BJ (cell line): ENCODE measurements around the gene NUDT22. TPM values are rescaled to one million over a fixed set of nuclear protein-coding genes. Genes with fewer than 3 reads are reported as not detected.

Source experiments
- CTCF ChIA-PET: fragments of 350-600 bp; formaldehyde crosslinking; extraction: SDS; loops from one replicate; lab custom pipeline; 2021; ENCODE audit warnings: antibody characterized with exemption, inconsistent platforms; lab: Yijun Ruan, JAX
- POLR2A ChIA-PET: fragments of 300-600 bp; sonication (Branson Sonifier 250); formaldehyde crosslinking; extraction: SDS; loops from one replicate; lab custom pipeline; 2021; ENCODE audit warnings: antibody characterized with exemption; lab: Charles Lee
- DNase-seq: peaks from one replicate; pipeline ENCODE4 v3.0.0-alpha.2; 2011; ENCODE audit warnings: low read depth
- H3K27me3 ChIP-seq: 2 replicates; pipeline ENCODE4 v1.6.0; 2011; ENCODE audit warnings: low read length; ENCODE audit not compliant: control insufficient read depth, insufficient read depth
- H3K36me3 ChIP-seq: 2 replicates; pipeline ENCODE4 v1.5.1; 2011; ENCODE audit warnings: low read length; ENCODE audit not compliant: control insufficient read depth, insufficient read depth
- H3K4me3 ChIP-seq: 2 replicates; pipeline ENCODE4 v1.5.1; 2011; ENCODE audit warnings: low read depth, mild to moderate bottlenecking, control low read depth, low read length
- polyA plus RNA-seq: library from polyadenylated mRNA; depleted of rRNA; stranded (reverse); fragments of >200 nt; gene quantifications from 2 replicates; pipeline ENCODE4 v1.2.3, GENCODE V29; 2011
- TF ChIP-seq, protein P1 (sequence below): IDR thresholded peaks from 2 replicates; pipeline ENCODE4 v1.5.1; 2011; ENCODE audit warnings: low read depth, mild to moderate bottlenecking, control low read depth, inconsistent platforms, low read length, moderate library complexity; ENCODE audit not compliant: insufficient read depth

NUDT22 gene
- polyA plus RNA-seq, 1 experiment = 51.2 TPM

DNA sequence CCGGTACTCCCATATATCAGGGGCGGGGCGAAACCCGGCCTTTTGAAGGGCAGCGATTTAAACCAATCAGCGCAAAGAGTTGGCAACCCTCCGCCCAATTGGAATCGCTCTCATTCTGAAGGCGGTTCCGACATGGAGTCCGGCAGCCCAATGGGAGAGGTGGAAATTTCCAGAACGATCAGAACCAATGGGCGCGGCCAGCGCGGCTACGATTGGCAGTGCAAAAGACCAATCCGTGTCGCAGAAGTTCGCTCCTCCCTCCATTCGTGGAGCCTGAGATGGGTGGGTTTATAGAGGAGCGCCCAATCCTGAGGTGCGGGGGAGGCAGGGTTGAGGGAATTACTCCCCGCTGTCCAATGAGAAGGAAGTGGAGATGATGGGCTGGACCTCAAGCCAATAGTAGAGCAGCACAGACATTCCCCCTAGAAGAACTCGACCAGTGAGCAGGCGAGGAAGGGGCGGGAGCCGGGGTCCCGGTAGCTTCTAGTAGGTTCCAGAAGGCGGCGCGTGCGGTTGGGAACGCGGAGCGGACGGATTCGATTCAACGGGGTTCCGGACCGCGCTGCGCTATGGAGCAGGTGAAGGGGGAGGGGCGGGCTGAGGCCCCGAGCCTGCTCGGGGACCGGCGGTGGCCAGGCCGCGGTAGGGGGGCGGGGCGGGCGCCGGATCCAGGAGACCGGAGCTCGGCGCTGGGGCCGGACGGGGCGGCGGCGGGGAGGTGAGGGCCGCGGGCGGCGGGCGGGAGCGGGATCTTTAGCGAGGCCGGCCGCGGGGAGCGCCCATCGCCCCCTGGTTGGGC lies 40.2 kb upstream of the NUDT22 start, which contains the start of gene STIP1:
Gene STIP1, plus strand, starts transcription at position 479 of the 799 bp plus-strand sequence. Its CDS starts 91 bp downstream, at position 570.
- TF ChIP-seq, protein P1, sequence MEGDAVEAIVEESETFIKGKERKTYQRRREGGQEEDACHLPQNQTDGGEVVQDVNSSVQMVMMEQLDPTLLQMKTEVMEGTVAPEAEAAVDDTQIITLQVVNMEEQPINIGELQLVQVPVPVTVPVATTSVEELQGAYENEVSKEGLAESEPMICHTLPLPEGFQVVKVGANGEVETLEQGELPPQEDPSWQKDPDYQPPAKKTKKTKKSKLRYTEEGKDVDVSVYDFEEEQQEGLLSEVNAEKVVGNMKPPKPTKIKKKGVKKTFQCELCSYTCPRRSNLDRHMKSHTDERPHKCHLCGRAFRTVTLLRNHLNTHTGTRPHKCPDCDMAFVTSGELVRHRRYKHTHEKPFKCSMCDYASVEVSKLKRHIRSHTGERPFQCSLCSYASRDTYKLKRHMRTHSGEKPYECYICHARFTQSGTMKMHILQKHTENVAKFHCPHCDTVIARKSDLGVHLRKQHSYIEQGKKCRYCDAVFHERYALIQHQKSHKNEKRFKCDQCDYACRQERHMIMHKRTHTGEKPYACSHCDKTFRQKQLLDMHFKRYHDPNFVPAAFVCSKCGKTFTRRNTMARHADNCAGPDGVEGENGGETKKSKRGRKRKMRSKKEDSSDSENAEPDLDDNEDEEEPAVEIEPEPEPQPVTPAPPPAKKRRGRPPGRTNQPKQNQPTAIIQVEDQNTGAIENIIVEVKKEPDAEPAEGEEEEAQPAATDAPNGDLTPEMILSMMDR = peak; percentile 68
- POLR2A ChIA-PET = interaction anchor here (0.6 to 1.1 kb wide), 3 partner anchors 58 to 195 kb away, joined by 3 to 5 read pairs (median 3); no protein-coding TSS in a partner anchor
- CTCF ChIA-PET = interaction anchor here (0.6 to 3.1 kb wide), 12 partner anchors 10 to 1708 kb away, joined by 3 to 19 read pairs (median 3); partner anchors contain the start of gene ESRRA
- peak within 1 kb of the TSS; percentile 60 for H3K4me3 ChIP-seq
- DNase-seq = peak; percentile 100
- peaks cover 2% of the 10 kb centered on the region for H3K36me3 ChIP-seq
- no peaks in the 10 kb centered on the region for H3K27me3 ChIP-seq

GRCh38 chr11:64186492-64187165 lies 39.4 kb upstream of the NUDT22 start:
- ChIA-PET CTCF (interaction anchor here (0.9 to 3.1 kb wide), 7 partner anchors 9 to 186 kb away, joined by 3 to 19 read pairs (median 6); partner anchors contain the start of gene ESRRA), POLR2A (no interaction called here)
- no peak for DNase-seq

DNA sequence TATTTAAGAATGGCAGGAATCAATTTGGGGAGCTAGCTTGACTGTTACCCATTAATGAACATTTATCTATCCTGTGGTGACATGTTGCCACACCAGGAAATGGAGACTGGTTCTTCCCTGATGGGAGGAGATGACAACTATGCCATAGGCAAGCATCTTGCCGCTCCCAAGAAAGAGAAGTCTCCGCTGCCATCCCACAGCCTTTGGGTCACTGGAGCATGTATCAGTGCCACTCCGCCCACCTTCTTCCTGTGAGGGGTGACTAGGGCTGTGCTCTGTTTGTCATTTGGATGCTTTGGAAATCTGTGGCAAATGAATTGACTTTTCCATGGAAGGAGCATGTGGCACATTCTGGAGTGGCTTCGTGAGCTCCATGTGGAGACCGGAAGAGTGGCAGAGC lies 33.6 kb upstream of the NUDT22 start:
- Histone ChIP-seq H3K36me3 (peaks cover 30% of the 10 kb centered on the region), H3K27me3 (no peaks in the 10 kb centered on the region), H3K4me3 (no peak overlapping the region)
- TF ChIP-seq, protein P1 = no peak
- CTCF ChIA-PET = interaction anchor here (1.1 to 3.2 kb wide), 3 partner anchors 11 to 112 kb away, joined by 3 to 13 read pairs (median 4); no protein-coding TSS in a partner anchor
- DNase-seq = no peak
- POLR2A ChIA-PET = no interaction called here

More at GRCh38 chr11:64186492-64187165, 39.4 kb upstream of the NUDT22 start:
- TF ChIP-seq, protein P1 = no peak
- H3K36me3 ChIP-seq = peaks cover 2% of the 10 kb centered on the region
- H3K4me3 ChIP-seq = no peak overlapping the region
- H3K27me3 ChIP-seq = no peaks in the 10 kb centered on the region

DNA sequence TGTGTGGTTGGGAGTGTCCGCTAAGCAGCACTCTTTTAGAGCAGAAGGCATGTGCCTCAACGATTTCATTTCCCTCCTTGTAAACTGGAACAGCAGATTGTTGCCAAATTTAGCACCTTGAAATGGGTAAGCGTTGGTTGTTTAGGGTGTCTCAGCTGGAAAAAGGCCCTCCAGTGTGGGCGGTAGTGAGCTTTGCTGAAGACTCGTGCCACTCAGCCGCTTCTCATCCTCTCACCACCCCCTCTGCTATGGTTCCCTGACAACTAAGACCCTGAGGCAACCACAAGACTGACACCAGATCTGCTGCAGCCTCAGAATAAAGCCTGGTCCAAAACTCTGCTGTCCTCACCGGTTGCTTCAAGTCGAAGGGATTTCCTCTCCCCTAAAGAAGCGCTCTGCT lies 29.4 kb upstream of the NUDT22 start:
- Histone ChIP-seq H3K27me3 (no peaks in the 10 kb centered on the region), H3K36me3 (peaks cover 36% of the 10 kb centered on the region), H3K4me3 (no peak overlapping the region)
- DNase-seq = no peak
- TF ChIP-seq, protein P1 = no peak
- CTCF ChIA-PET = interaction anchor here (2.0 to 2.2 kb wide), 2 partner anchors 11 to 105 kb away, joined by 6 to 11 read pairs; partner anchors contain the start of gene STIP1
- POLR2A ChIA-PET = no interaction called here

DNA sequence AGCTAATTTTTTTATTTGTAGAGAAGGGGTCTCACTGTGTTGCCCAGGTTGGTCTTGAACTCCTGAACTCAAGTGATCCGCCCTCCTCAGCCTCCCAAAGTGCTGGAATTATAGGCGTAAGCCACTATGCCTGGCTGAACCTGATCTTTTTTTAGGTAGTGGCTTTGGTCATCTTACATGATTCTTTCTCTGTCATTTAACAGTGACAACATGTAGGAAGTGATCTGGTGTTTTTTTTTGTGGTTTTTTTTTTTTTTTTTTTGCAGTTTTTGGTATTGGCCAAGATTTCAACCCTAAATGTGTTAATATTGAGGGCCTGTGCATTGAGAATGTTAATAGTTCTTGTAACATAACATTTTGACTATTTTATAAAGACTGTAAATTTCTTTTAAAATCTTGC lies 27.6 kb upstream of the NUDT22 start:
- Histone ChIP-seq H3K27me3 (no peaks in the 10 kb centered on the region), H3K4me3 (no peak overlapping the region), H3K36me3 (peaks cover 36% of the 10 kb centered on the region)
- TF ChIP-seq, protein P1 = no peak
- ChIA-PET POLR2A (no interaction called here), CTCF (no interaction called here)
- DNase-seq = no peak
